Measurements from ENCODE around the gene LBP. TPM values are rescaled to one million over a fixed set of nuclear protein-coding genes. Genes with fewer than 3 reads are reported as not detected.

Gene LBP
- total RNA-seq, 2 donors from 2014 or later = 2.3 TPM; not detected in 1

GRCh38 chr20:38339997-38340396 lies 6.3 kb upstream of the LBP start:
- no peak for DNase-seq (ENCODE audit: low spot score)
- no peak for TF ChIP-seq CTCF (IDR thresholded peaks at IDR 0.05)
- H3K4me3 ChIP-seq = no peak overlapping the region
- no peaks in the 10 kb centered on the region for H3K4me1 ChIP-seq
- no peaks in the 10 kb centered on the region for H3K27me3 ChIP-seq
- peaks cover 0 to 7% of the 10 kb centered on the region in 2 donors for H3K9me3 ChIP-seq
- H3K27ac ChIP-seq = no peak overlapping the region
- H3K36me3 ChIP-seq = no peaks in the 10 kb centered on the region

DNA sequence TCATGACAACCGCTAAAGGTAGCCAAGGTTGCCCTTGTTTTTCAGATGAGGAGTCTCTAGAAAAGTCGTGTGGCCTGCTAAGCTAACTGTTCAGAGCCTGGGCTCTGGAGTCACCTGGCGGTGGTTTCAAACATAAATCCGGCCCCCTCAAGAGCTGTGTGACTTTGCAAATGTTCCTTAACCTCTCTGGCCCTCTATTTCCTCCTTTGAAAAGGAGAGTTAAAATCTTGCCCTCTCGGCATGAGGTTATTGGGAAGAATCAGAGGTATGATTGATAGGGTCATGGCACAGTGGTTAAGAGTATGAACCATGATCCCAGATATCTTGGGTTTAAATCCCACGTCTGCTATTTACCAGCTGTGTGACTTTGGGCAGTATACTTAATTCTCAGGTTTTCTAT lies 5.6 kb upstream of the LBP start:
- H3K27me3 ChIP-seq = no peaks in the 10 kb centered on the region
- H3K36me3 ChIP-seq = no peaks in the 10 kb centered on the region
- no peak overlapping the region for H3K27ac ChIP-seq
- DNase-seq (ENCODE audit: low spot score) = no peak
- no peaks in the 10 kb centered on the region for H3K4me1 ChIP-seq
- peaks cover 0 to 7% of the 10 kb centered on the region in 2 donors for H3K9me3 ChIP-seq
- no peak for TF ChIP-seq CTCF (IDR thresholded peaks at IDR 0.05)
- no peak overlapping the region for H3K4me3 ChIP-seq

DNA sequence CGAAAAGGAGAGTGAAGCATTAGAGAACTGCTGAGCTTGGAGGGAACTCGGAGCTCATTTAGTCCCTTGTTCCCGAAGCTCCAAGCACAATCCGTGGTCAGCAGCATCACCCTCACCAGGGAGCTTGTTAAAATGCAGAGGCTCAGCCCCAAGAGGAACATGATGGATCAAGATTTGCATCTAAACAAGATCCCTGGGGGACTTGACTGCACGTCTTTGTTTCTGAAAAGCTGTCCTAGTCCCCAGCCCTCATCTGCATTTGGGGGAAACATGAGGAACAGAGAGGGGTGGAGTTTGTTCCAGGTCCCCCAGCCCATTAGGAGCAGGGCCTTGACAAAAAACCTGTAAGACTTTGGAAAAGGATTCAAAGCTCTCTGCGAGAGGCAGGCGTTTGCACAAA lies 4.1 kb upstream of the LBP start:
- DNase-seq (ENCODE audit: low spot score) = no peak
- Histone ChIP-seq H3K9me3 (peaks cover 0 to 7% of the 10 kb centered on the region in 2 donors), H3K27me3 (no peaks in the 10 kb centered on the region), H3K4me3 (no peak overlapping the region), H3K36me3 (no peaks in the 10 kb centered on the region), H3K27ac (no peak overlapping the region), H3K4me1 (no peaks in the 10 kb centered on the region)
- TF ChIP-seq CTCF (IDR thresholded peaks at IDR 0.05) = no peak

- DNase-seq (ENCODE audit: low spot score) = no peak
- TF ChIP-seq CTCF (IDR thresholded peaks at IDR 0.05) = no peak
- Histone ChIP-seq H3K4me3 (no peak overlapping the region), H3K9me3 (peaks cover 0 to 4% of the 10 kb centered on the region in 2 donors), H3K36me3 (no peaks in the 10 kb centered on the region), H3K27ac (no peak overlapping the region), H3K4me1 (no peaks in the 10 kb centered on the region), H3K27me3 (no peaks in the 10 kb centered on the region)
Observed at GRCh38 chr20:38342713-38343310, 3.5 kb upstream of the LBP start.

DNA sequence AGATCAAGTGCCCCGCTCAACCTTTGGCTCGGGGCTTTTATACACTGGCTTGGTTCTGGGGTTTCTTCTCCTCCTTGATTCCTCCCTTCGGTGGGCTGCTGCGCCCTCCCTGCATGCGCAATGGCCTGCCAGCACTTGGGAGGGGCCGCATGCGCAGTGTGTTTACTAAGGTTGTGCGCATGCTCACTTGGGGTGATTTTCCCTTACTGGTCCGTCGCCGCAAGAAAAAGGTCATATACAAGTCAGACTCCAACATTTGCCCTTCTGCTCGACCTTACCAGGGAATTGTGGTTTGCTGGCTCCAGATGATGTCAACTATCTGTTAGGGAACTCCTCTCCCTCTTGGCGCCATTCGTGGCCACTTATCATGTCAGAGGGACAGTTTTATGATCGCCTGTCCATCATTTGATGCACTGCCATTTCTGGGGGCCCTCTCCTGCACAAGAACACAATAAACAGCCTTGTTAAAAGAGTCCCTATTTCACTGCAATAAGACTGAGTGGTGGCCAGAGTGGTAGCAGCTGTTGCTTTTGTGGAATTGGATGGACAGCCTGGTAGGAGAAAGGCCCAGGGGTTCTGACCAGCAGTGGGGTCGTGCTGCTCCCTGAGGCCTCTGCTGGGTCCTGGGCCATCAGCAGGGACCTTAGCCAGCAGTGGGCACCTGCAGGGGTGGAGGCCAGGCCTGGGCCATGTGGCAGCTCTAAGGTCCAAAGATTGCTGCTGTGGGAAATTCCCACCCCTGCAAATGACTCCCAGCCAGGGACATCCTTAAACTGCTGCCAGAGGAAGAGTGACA lies 2.8 kb upstream of the LBP start:
- H3K4me3 ChIP-seq = no peak overlapping the region
- TF ChIP-seq CTCF (IDR thresholded peaks at IDR 0.05) = no peak
- H3K27me3 ChIP-seq = no peaks in the 10 kb centered on the region
- H3K36me3 ChIP-seq = no peaks in the 10 kb centered on the region
- H3K9me3 ChIP-seq = no peaks in the 10 kb centered on the region
- DNase-seq (ENCODE audit: low spot score) = no peak
- no peak overlapping the region for H3K27ac ChIP-seq
- H3K4me1 ChIP-seq = no peaks in the 10 kb centered on the region
